A549 (cell line): Measurements from ENCODE around the gene METTL9.

Experiments
- CBX2 ChIP-seq: fragments of 200-600 bp; sonication (generic); IDR thresholded peaks from 2 replicates; pipeline ENCODE4 v1.6.1; 2016; ENCODE audit warnings: low read depth, mild to moderate bottlenecking, borderline replicate concordance
- CHD2 ChIP-seq: fragments of 150-350 bp; IDR thresholded peaks from 2 replicates; pipeline ENCODE4 v1.6.1; 2014; ENCODE audit warnings: low read length; ENCODE audit not compliant: partially characterized antibody
- EP300 ChIP-seq, 2 experiments: fragments of >200 bp; sonication (Bioruptor Twin); formaldehyde crosslinking; IDR thresholded peaks; 2 replicates in 1 of 2; 3 replicates in 1 of 2; pipeline ENCODE4 v1.6.1; 2016 to 2017
- NFE2L2 ChIP-seq: fragments of 150-350 bp; conservative IDR thresholded peaks from 2 replicates; pipeline ENCODE4 v1.6.1; 2014; ENCODE audit warnings: low read length
- POLR2A ChIP-seq: IDR thresholded peaks from 2 replicates; pipeline ENCODE4 v1.6.1; 2012; ENCODE audit warnings: mild to moderate bottlenecking, low read length
- TF ChIP-seq, protein P1 (sequence below): fragments of >200 bp; sonication (Bioruptor Twin); formaldehyde crosslinking; IDR thresholded peaks from 3 replicates; pipeline ENCODE4 v1.5.1; 2016
- TF ChIP-seq, protein P2 (sequence below): fragments of 250-450 bp; sonication (Bioruptor Pico); IDR thresholded peaks from 2 replicates; pipeline ENCODE4 v1.5.0; 2020; ENCODE audit warnings: low read depth, mild to moderate bottlenecking, moderate library complexity

DNA sequence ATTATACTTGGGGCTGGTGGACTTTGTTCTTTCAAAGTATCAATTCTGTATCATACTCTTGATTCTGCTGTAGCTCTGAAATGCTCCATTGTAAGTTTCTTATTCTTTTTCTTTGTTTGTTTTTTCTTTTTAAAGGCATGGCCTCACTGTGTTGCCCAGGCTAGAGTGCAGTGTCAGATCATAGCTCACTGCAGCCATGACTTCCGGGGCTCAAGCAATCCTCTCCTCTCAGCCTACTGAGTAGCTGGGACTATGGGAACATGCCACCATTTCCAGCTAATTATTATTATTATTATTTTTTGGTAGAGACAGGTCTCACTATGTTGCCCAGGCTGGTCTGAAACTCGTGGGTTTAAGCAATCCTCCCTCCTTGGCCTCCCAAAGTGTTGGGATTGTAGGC is 38.9 kb upstream of the METTL9 start:
- TF ChIP-seq, protein P1, sequence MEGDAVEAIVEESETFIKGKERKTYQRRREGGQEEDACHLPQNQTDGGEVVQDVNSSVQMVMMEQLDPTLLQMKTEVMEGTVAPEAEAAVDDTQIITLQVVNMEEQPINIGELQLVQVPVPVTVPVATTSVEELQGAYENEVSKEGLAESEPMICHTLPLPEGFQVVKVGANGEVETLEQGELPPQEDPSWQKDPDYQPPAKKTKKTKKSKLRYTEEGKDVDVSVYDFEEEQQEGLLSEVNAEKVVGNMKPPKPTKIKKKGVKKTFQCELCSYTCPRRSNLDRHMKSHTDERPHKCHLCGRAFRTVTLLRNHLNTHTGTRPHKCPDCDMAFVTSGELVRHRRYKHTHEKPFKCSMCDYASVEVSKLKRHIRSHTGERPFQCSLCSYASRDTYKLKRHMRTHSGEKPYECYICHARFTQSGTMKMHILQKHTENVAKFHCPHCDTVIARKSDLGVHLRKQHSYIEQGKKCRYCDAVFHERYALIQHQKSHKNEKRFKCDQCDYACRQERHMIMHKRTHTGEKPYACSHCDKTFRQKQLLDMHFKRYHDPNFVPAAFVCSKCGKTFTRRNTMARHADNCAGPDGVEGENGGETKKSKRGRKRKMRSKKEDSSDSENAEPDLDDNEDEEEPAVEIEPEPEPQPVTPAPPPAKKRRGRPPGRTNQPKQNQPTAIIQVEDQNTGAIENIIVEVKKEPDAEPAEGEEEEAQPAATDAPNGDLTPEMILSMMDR: no peak
- TF ChIP-seq, protein P2, sequence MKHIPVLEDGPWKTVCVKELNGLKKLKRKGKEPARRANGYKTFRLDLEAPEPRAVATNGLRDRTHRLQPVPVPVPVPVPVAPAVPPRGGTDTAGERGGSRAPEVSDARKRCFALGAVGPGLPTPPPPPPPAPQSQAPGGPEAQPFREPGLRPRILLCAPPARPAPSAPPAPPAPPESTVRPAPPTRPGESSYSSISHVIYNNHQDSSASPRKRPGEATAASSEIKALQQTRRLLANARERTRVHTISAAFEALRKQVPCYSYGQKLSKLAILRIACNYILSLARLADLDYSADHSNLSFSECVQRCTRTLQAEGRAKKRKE: no peak
- TF ChIP-seq POLR2A (no peak), NFE2L2 (no peak), CBX2 (no peak), CHD2 (no peak), EP300 (IDR thresholded peaks at IDR 0.05) (no peak)
